K562 (cell line): ENCODE measurements around the gene RBM4B. TPM values are rescaled to one million over a fixed set of nuclear protein-coding genes. Genes with fewer than 3 reads are reported as not detected.

ENCODE experiments used
- E2F4 ChIP-seq: sonication (generic); formaldehyde crosslinking; IDR thresholded peaks from 2 replicates; pipeline ENCODE4 v1.8.0; 2022; ENCODE audit warnings: mild to moderate bottlenecking, low read depth, missing genetic modification reagents
- HIVEP1 ChIP-seq: fragments of 250-450 bp; sonication (Bioruptor Pico); IDR thresholded peaks from 2 replicates; pipeline ENCODE4 v1.4.0; 2020; ENCODE audit warnings: mild to moderate bottlenecking
- LEF1 ChIP-seq: fragments of 450-650 bp; IDR thresholded peaks from 2 replicates; pipeline ENCODE4 v1.6.1; 2016; ENCODE audit warnings: mild to moderate bottlenecking
- MAFG ChIP-seq: fragments of 450-650 bp; conservative IDR thresholded peaks from 2 replicates; pipeline ENCODE4 v1.6.1; 2016; ENCODE audit warnings: missing genetic modification characterization, missing compliant biosample characterization
- MYC ChIP-seq, 2 experiments: fragments of 250-450 bp in 1 of 2; sonication (Bioruptor Pico) in 1 of 2; IDR thresholded peaks; 2 replicates each; pipeline versions ENCODE4 v1.5.1 to v1.6.1; 2012 to 2021; ENCODE audit warnings: low read depth in 2 of 2, borderline replicate concordance in 1 of 2, improper control_type of control experiment in 1 of 2, low read length in 1 of 2, mild to moderate bottlenecking in 1 of 2, moderate library complexity in 1 of 2
- NCOR1 ChIP-seq: fragments of 450-650 bp; IDR thresholded peaks from 2 replicates; pipeline ENCODE4 v1.6.1; 2016; ENCODE audit warnings: mild to moderate bottlenecking, moderate library complexity
- NELFE ChIP-seq: IDR thresholded peaks from 2 replicates; pipeline ENCODE4 v1.6.1; 2011; ENCODE audit warnings: mild to moderate bottlenecking; ENCODE audit not compliant: insufficient read depth, insufficient read length
- NFATC3 ChIP-seq: fragments of 450-650 bp; IDR thresholded peaks from 2 replicates; pipeline ENCODE4 v1.6.1; 2017; ENCODE audit warnings: mild to moderate bottlenecking
- OTX1 ChIP-seq: fragments of 450-650 bp; formaldehyde crosslinking; IDR thresholded peaks from 2 replicates; pipeline ENCODE4 v1.4.0; 2022; ENCODE audit warnings: mild to moderate bottlenecking
- PCBP1 ChIP-seq: fragments of 200-400 bp; formaldehyde crosslinking; IDR thresholded peaks from 2 replicates; pipeline ENCODE4 v1.6.1; 2018; ENCODE audit warnings: mild to moderate bottlenecking, low read depth, low read length; ENCODE audit not compliant: poor library complexity, severe bottlenecking
- POLR2B ChIP-seq: fragments of 450-650 bp; IDR thresholded peaks from 2 replicates; pipeline ENCODE4 v1.6.1; 2018; ENCODE audit warnings: low read depth; ENCODE audit not compliant: partially characterized antibody
- SETDB1 ChIP-seq: IDR thresholded peaks from one replicate; pipeline ENCODE4 v1.6.1; 2012; ENCODE audit warnings: low read length, control low read depth, inconsistent platforms
- TAF1 ChIP-seq: IDR thresholded peaks from 2 replicates; pipeline ENCODE4 v1.6.1; 2011; ENCODE audit warnings: mild to moderate bottlenecking, low read length, moderate library complexity; ENCODE audit not compliant: insufficient read depth, control insufficient read depth, severe bottlenecking; ENCODE audit errors: extremely low read depth
- TCF15 ChIP-seq: fragments of 250-450 bp; sonication (Bioruptor Pico); IDR thresholded peaks from 2 replicates; pipeline ENCODE4 v1.8.0; 2022; ENCODE audit warnings: moderate library complexity, mild to moderate bottlenecking, inconsistent platforms
- TEAD2 ChIP-seq: fragments of 450-650 bp; IDR thresholded peaks from 2 replicates; pipeline ENCODE4 v1.6.1; 2016; ENCODE audit warnings: missing genetic modification characterization, control low read depth, missing compliant biosample characterization
- YBX1 ChIP-seq: fragments of 450-650 bp; IDR thresholded peaks from 2 replicates; pipeline ENCODE4 v1.7.1; 2016; ENCODE audit warnings: mild to moderate bottlenecking
- ZBTB11 ChIP-seq, 3 experiments: fragments of 200-800 bp in 1 of 3; fragments of 250-450 bp in 1 of 3; fragments of 450-650 bp in 1 of 3; sonication (Bioruptor Pico) in 1 of 3; sonication (Bioruptor generic) in 1 of 3; formaldehyde crosslinking in 1 of 3; IDR thresholded peaks; 2 replicates each; pipeline versions ENCODE4 v1.6.1 to v1.8.0; 2016 to 2022; ENCODE audit warnings: mild to moderate bottlenecking in 2 of 3, missing genetic modification characterization in 2 of 3, missing compliant biosample characterization in 1 of 3, moderate library complexity in 1 of 3
- ZBTB43 ChIP-seq: sonication (generic); formaldehyde crosslinking; IDR thresholded peaks from 2 replicates; pipeline ENCODE4 v1.8.0; 2023; ENCODE audit warnings: mild to moderate bottlenecking, missing genetic modification reagents
- ZBTB7A ChIP-seq: IDR thresholded peaks from 2 replicates; pipeline ENCODE4 v1.6.1; 2011; ENCODE audit warnings: low read depth, mild to moderate bottlenecking, low read length, moderate library complexity, borderline replicate concordance; ENCODE audit not compliant: control insufficient read depth
- ZNF699 ChIP-seq: fragments of 250-450 bp; sonication (Bioruptor Pico); IDR thresholded peaks from 2 replicates; pipeline ENCODE4 v1.8.0; 2021; ENCODE audit warnings: mild to moderate bottlenecking, moderate library complexity; ENCODE audit not compliant: insufficient replicate concordance
- ZNF76 ChIP-seq: fragments of 250-450 bp; sonication (Bioruptor Pico); IDR thresholded peaks from 2 replicates; pipeline ENCODE4 v1.4.0; 2020; ENCODE audit warnings: mild to moderate bottlenecking, moderate library complexity, borderline replicate concordance
- polyA plus RNA-seq, 8 experiments: library from polyadenylated mRNA; depleted of rRNA in 4 of 8; stranded (reverse) in 5 of 8; unstranded in 3 of 8; fragments of >200 nt; fragmentation: Nextera tagmentation in 2 of 8; fragmentation: Illumina TruSeq in 1 of 8; extraction: Ambion mirVana in 2 of 8; extraction: Trizol in 1 of 8; gene quantifications; 2 replicates each; pipeline versions ENCODE4 v1.2.1 to v1.2.3, GENCODE V29; 2011 to 2014; ENCODE audit warnings: inconsistent platforms in 1 of 8, missing spikeins in 1 of 8
- total RNA-seq, 7 experiments: library from RNA; depleted of rRNA in 6 of 7; stranded (reverse); fragments of >200 nt in 6 of 7; fragmentation: Illumina TruSeq in 2 of 7; extraction: Trizol in 2 of 7; gene quantifications; 2 replicates each; pipeline versions ENCODE4 v1.2.1 to v1.2.3, GENCODE V29; 2011 to 2021; ENCODE audit warnings: low replicate concordance in 1 of 7

The RBM4B gene
- total and polyA plus RNA-seq, 9 of the 15 experiments (the other 6 are each of a cell fraction or from before 2014, with no cell fraction given), result 14.6 to 39.9 (median 23.3) TPM

GRCh38 chr11:66616379-66617154 is 61.1 kb downstream of the RBM4B start, which contains the start of gene RBM14 (continued):
- TF ChIP-seq TCF15 (CRISPR knock-in tag) (no peak), MYC (IDR thresholded peaks at IDR 0.05; ENCODE audit: low read depth, low read length) (peak; percentile 85), MYC (CRISPR knock-in tag; IDR thresholded peaks at IDR 0.05; ENCODE audit: borderline replicate concordance, low read depth) (peak; percentile 62; the same call in 1 of the 2 replicates), ZBTB7A (peak; percentile 58), ZNF699 (CRISPR knock-in tag) (no peak), E2F4 (CRISPR knock-in tag) (no peak), SETDB1 (no peak), TAF1 (peak; percentile 98), ZBTB11 (CRISPR knock-in tag; IDR thresholded peaks at IDR 0.05) (peak in 2 of 3 experiments; percentile 14 to 84; a peak in 2 of 6 replicates), ZBTB43 (CRISPR knock-in tag) (no peak), NFATC3 (no peak), NELFE (no peak), YBX1 (no peak), LEF1 (no peak; the same call in 1 of the 2 replicates), HIVEP1 (0 out of 2 replicates have a peak, but pooled peaks have one; percentile 7), POLR2B (peak; percentile 99), MAFG (tag) (no peak), NCOR1 (peak; percentile 59), OTX1 (no peak), ZNF76 (CRISPR knock-in tag) (peak; percentile 64; the same call in 1 of the 2 replicates), TEAD2 (no peak), PCBP1 (no peak)
